GM21825 (cell line): ENCODE data around the gene MSX2.

ENCODE experiments used
- ATAC-seq: cut with Tn5 transposase; IDR thresholded peaks from one replicate; pipeline ENCODE4 v1.9.1; 2021; ENCODE audit warnings: mild to moderate bottlenecking, moderate library complexity; ENCODE audit not compliant: unreplicated experiment

The MSX2 gene

DNA sequence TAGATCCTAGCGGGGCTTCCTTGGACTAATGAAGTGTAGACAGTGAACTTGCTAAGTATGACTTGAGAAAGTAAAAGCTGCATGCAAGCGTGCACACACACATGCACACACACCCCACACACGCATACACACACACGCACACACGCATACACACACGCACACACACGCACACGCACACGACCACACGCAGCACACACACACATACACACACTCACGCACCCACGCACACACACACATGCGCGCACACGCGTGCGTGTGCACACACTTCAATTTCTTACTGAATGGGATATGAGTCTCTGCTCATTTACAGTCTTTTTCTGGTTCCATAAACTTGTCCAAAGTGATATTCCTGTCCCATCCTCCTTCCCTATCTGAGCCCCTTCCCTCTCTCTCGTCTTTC lies 41.2 kb downstream of the MSX2 start:
- ATAC-seq: no peak

DNA sequence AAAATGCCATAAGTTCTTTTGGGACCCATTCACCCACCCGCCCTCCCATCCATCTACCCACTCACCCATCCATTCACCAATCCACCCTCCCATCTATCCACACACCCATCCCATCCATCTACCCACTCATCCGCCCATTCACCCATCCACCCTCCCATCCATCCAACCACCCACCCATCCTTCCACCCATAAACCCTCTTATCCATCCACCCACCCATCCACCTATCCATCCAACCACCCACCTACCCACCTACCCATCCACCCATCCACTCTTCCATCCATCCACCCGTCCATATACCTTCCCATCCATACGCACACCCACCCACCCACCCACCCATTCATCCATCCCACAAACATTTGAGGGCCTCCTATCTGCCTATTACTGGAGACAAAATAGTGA lies 43.3 kb downstream of the MSX2 start:
- no peak for ATAC-seq

DNA sequence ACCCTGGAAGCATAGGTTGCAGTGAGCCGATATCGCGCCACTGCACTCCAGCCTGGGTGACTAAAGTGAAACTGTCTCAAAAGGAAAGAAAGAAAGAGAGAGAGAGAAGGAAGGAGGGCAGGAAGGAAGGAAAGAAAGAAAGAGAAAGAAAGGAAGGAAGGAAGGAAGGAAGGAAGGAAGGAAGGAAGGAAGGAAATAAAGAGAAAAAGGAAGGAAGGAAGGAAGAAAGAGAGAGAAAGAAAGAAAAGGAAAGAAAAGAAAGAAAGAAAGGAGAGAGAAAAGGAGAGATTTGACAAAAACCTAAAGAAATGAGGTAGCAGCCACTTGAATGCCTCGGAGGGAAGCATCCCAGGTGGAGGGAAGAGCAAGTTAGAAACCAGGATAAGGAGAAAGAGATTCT lies 44.6 kb downstream of the MSX2 start:
- ATAC-seq: no peak

DNA sequence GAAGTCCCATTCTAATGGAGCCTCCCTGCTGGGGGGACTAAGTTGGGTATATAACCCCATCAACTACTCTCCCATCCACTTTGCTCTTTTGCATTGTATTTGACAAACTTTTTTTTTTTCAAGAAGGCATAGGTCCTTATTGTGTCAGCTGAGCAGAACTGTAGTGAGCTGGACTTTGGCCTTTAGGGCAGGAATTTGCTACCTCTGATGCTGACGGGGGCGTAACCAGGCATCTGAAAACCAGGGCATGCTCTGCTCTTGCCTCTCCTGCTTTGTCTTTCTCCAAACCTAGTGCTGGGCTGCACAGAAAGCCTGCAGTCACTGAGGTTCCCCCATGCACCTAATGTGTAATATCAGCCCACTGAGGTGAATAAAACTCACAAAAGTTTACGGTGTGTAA lies 49.0 kb downstream of the MSX2 start:
- no peak for ATAC-seq

DNA sequence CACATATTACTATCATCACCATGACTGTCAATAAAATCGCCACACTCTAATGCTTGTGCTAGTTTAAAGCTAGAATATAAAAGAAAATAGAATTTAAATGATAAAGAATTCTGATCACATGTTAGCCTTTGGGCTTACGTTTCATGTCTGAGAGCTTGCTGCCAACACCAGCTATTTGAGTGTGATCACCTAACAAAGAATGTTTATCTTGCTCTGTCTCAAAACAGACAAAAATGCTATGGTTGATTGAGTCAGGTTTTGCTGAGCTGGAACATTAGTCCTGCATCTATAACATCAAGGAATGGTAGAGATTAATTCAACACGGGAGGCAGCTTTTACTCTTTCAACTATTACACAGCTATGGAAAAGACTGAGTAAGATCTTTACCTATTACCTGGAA lies 50.7 kb downstream of the MSX2 start:
- ATAC-seq: no peak

DNA sequence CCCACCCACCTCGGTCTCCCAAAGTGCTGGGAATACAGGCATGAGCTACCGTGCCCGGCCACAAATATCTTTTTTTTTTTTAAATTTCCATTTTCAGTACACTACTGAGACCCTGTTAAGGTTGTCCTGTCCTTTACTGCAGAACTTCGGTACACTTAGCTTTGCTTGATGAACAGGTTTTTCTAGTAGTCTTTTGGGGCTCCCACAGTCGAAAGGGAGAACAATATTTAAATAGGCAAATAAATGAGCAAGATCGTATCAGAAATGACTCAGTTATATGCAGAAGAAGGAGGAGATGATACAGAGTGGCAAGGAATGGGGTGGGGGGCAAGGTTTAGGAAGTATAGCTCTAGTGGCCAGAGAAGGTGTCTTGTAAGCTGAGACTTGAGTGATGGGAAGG lies 52.7 kb downstream of the MSX2 start:
- ATAC-seq: no peak

DNA sequence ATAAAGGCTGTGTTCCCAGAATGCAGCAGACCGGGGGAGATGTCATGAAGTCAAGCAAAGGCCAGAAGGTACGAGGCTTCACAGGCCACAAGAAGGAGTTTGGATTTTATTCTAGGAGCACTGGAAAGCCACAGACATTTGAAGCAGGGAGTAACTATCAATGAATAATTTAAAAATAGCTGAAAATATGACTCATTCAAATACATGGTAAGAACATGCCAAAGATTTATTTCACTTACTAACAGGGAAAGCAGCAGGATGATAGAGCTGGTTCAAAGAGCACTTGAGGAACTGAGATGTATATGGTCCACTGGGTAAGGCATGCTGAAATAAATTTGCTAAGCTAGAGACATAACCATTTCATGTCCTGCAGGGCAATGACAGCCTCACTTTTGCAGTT lies 53.2 kb downstream of the MSX2 start:
- no peak for ATAC-seq
